GM18873 (cell line): Measurements from ENCODE around the gene ZBTB20.

Experiments used
- ATAC-seq: cut with Tn5 transposase; IDR thresholded peaks from one replicate; pipeline ENCODE4 v1.9.1; 2021; ENCODE audit warnings: mild to moderate bottlenecking, moderate library complexity, moderate number of reproducible peaks; ENCODE audit not compliant: unreplicated experiment, low FRiP score

The ZBTB20 gene

DNA sequence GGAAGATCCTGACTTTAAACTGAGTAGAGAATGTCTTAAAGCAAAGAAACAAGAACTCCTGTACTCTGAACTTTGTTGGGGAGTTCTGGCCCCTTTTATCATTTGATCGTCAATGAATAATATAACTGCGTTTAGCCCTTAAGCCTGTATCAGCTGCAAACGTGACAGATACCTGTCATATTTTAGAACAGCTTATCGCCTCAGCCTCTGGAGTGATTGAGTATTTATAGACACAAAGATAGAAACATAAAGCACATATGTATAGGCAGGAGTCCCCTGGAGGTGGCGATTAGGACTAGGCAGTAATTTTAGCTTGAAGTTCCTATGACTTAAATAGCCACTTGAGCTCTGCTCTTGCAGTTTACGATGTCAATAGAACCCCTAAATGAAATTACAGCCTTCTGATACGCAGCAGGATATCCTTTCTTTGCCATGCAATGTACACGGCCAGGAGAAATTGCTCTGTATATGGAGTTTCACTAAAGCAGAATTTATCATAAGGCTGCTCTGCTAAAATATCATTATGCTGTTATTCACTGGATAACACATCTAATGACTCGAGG lies 531.5 kb downstream of the ZBTB20 start:
- no peak for ATAC-seq

DNA sequence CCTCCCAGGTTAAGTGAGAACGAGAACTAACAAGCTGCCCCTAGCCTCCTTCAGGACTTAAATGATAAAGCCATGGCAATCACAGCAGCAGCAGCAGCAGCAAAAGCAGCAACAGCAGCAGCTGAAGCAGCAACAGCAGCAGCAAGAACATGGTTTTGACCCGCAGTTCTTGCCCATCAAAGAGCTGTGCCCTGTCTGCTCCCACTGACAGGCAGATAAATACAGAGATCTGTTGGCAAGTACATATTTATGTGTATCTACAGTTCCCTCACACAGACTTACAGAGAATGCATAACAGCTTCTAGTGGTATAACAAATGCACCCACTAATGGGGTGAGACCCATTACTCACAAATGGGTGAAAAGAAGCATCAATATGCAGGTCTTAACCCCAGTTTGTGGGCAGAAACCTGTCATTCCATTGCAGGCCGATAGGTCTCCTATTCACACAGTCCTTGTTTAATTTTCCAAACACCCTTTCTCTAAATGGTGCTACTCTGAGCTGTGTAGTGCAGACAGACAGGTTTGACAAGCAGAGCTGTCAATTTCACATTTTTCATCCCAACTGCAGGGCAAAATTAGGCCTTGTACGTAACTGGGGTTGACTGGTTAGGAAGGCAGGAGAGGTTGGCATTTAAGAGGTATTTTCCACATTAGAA lies 537.0 kb downstream of the ZBTB20 start:
- ATAC-seq: no peak

DNA sequence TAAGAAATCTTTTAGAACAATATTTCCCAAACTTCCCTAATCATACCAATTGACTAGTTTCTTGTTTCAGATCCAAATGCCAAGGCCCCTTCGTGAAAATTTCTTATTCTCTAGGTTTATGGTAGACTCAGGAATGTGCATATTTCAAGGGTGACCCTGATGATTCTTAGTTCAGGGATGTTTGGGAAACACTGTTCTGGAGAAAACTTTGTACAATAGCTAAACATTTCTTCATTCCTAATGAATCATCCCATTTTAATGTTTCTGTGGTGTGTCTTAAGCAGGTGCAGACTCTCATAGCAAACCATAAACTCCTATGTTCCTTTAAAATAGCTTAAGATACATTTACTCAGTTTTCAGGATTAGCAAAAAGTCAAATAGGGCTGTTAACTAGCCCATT lies 538.8 kb downstream of the ZBTB20 start:
- ATAC-seq: no peak

DNA sequence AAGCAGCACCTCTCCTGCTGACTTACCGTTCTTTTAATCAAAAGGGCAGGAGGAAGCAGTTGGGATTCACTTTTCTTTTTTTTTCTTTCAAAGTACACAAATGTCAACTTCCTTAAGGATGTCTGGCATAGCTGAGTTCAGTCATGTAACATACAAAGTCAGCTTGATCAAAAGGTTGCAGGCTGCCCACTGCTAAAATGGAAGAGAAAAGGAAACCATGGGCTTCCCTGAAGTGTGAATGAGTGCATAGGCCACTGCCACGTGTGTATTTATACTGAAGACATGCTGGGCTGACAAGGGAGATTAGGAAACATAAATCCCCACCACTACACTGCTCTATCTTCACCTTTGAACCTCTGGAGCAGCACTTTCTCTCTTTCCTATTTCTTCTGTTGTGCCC lies 540.8 kb downstream of the ZBTB20 start:
- no peak for ATAC-seq

DNA sequence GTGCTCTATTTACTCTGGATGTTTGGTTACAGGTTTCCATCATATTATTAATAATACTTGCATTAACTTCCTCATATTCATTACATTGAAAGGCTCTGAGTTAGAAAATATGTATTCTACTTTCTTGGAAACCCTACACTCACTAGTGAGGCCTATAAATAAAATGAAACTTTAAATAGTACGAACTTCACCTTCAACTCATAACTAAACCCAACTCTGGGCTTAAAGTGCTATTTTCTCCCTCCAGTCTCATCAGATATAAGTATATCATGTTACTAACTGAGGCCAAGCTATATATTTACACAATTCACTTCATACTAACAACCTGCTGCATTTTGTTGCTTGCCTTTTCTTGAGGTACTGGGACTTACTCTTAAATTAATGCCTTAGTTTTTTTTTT lies 546.5 kb downstream of the ZBTB20 start:
- ATAC-seq: no peak

DNA sequence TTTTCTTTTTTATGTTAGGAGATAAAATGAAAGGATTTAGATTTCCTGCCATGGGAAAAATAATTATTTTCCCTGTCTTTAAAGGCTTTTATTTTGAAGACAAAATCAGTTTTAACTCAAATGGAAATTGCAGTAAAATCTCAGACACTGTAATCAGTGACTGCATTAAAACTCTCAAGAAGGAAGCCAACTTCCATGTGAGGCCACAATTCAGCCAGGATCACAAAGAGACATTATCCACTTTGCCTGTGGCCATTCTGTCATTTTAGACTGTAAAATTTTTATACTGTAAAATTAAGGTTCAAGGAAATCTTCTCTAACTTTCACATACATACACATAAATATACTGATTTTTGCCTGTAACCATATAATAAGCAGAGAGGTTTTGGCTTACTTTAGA lies 549.2 kb downstream of the ZBTB20 start:
- no peak for ATAC-seq

DNA sequence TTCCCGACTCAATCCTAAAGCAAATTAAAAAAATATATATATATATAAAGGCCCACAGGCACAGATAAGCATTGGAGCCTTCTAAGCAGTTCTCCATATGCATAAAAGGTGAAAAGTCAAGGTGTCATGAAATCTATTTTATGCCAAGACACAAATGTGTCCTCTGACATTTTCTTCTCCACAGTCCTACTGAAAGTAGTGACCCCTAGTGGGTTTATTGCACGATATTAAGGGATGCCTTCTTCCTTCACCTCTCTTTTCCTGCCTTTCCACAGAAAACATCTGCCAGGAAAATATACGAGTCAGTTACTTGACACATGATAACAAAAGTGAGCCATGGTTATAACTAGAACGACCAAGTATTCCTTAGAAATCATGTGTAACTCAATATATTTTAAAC lies 550.1 kb downstream of the ZBTB20 start:
- no peak for ATAC-seq

DNA sequence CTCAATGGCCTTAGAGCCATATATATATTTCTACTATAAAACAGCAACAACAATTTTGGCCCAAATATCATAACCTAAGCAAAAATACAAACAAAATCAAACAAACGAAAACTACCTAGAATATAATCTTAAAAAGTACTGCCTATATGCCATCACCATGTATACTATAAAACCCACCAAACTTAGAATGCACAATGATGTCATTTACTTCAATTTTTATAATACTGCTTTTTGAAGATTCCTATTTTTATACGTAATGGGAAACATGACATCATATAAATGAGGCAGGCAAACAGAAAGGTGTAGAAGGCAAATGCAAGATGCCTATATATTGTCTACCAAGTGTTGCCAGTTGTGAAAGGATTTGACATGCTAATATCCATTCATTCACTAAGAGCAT lies 550.9 kb downstream of the ZBTB20 start:
- ATAC-seq: no peak

DNA sequence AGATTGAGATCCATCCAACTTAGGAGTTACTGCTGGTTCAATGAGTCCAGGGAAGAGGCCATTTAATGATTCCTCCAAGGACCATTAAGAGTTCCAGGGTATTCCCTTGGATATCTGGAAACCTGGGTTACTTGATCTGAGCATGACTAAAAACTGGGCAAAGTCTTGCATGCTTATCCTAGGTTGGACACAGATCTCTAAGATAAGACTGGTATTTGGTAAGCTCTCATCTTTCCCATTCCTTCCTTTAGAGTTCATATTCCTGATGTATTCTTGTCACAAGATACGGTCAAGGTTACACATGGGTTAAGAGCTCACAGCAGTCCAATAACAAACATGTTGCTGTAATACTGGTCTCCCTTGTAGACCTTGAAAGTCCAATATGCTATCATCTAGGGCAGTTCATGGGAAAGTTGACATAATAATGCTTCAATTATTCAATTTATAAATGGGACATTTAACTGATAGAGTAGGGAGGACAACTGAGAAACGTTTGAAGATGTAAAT lies 551.5 kb downstream of the ZBTB20 start:
- ATAC-seq: no peak

DNA sequence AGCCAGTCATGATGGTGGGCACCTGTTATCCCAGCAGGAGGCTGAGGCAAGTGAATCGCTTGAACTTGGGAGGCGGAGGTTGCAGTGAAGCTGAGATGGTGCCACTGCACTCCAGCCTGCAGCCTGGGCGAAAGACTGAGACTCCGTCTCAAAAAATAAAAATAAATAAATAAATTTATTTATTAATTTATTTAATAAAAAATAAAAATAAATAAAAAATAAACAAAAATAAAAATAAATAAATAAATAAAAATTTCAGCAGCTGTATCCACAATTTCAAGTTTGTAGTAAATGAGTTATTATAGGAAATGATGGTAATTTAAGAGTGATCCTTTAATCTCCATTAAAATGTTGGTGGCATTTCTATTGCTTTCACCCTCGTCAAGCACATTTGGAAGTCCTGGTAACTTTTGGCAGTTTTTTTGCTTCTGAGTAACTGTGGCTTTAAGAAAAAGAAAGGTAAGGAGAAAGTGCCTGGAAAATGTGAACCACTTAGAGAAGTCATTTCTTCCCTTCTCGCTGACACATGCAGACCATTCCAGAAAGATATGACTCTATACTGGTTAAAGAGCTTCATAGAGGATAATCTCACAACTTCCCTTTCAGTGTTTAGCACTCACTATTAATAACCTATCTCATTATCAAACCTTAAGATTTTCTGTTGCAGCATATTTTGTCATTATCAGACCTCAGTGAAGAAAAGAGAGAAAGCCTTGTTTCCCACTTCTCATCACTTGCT lies 556.6 kb downstream of the ZBTB20 start:
- no peak for ATAC-seq

DNA sequence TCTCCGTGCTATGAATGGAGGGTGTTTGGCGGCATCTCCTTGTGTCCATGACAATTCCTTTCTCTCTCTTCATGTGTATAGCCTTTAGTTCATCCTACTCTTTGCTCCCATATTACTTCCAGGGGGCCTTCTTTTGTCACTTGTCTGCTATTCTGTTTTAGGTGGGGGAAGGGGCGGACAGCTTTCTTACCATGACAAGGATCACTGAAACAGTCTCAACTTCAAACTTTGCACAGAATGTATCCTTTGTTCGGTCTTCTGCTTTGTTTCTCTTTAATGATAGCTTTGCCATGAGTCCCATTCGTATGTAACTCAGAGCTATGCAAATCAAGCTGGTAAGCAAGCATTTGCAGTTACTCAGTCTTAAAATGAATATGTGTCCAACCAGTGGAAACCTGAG lies 559.1 kb downstream of the ZBTB20 start:
- no peak for ATAC-seq

DNA sequence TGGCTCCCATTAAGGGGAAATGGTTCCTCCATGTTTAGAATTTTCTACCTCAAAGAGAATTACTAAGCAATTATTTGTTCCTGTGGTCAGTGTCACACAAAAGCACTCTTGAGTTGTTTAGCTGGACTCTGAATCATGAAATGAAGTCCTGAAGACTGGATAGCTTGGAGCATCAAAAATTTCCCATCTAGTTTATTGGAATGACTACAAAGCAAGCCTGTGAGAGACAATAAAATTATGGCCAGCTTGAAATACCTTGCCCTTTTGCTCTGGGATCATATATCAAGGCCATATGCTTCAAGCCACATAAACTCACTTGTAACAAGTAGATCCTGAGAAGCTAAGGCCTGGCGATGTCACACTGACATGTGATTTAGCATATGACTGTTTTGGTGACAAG lies 561.0 kb downstream of the ZBTB20 start:
- ATAC-seq: no peak

DNA sequence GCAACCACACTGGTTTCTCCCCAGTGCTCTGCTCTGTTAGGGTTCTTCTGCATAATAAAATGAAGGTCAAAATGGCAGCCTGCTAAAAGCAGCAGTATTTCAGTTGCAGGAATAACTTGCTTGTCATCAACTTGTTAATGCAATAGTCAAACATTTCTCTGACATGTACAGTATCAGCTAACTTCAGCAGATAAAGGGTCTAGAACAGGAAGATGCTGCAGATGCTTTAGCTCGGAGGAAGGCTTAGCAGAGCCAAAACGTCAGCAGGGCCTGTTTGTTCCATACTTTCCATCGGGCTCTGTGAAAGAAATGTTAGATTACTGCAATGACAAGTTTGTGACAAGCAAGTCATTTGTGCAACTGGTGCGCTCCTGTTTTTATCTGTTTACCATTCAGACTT lies 561.4 kb downstream of the ZBTB20 start:
- no peak for ATAC-seq

DNA sequence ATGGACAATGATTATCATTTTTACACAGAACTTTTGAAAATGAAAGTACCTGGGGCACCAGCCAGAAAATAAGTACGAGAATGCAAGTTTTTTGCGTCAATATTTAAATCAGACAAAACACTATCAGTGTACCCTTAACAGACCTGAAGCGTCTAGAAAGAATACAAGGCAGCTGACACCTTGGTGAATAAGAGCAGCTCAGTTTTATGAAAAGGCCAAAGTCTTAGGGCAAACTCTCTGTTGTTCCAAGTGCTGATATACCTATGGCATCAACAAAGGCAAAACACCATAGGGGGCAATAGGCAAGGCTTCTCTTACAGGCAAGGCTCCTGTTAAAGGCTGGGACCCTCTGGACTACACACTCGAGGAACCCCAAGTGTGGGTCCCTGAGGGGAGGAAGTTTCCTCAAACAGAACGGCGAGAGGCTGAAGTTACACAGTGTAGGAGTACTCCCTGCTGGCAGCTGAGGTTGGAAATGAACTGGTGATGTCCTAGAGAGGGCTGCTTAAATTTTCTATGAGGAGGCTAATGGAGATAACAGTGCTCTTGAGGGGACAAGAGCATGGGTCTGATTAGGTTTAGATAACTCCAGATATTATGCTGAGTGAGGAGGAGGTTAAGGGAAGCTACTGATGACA lies 562.2 kb downstream of the ZBTB20 start:
- no peak for ATAC-seq

DNA sequence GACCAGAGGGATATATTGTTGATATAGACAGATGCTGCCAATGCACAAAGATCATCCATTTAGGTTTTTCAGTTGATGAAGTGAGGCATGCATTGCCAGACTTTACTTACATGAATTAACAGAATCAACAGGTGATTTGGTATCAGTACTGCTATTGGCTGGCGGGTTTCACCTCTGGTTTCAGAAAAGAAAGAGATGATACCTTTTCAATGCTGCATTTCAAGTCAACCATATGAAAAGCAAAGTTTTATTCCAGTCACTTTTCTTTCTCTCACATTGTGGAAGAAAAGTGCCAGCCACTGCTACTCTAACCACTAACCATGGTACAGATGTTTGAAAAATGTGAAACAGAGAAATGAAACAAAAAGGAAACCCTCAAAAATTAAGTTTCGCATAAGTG lies 564.2 kb downstream of the ZBTB20 start:
- peak; percentile 90 for ATAC-seq

DNA sequence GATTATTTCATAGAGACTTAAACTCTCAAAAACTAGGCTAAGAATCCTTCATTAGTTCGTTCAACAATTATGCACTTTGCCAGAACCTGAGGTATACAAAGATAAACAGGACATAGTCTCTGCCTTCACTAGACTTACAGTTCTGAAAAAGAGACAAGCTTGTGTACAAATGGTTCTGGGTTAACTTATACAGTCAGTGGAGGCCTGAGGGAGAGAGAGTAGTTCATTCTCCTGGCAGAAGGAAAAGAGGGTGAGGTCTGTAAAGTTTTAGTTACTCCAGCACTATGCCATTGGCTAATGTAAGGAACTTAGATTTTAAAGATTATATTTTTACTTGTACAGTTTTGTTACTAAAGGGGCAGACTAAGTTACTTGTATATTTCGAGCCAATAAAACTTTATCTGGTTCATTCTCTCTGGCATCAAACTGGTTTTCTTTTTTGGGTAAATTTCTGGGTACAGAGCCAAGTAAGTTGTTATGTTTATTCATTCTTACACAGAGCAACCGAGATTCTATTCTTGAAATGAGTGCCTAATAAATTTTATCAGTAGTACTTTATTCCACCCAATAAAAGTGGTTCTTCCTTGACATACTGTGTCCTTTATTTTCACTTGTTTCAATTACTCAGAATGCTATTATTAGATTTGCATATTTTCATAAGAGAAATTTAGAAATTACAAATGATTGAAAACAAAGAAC lies 574.6 kb downstream of the ZBTB20 start:
- ATAC-seq: no peak

DNA sequence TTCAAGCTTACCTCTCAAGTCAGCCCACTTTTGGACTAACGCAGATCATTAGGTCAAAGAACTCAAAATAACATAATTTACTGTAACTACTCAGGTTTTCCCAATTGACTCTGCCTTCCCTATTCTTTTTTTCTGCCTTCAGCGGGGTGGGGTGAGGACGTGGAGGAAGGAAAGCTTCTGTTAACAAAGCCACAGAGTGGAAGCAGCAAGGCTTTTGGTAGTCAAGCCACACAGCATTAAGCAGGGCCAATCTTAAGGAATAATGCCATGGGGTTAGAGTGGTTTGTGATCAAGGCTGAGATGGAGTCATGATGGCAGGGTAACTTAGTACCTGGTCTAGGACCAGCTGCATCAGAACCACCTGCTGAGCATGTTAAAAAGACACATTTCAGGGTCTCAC lies 575.7 kb downstream of the ZBTB20 start:
- no peak for ATAC-seq

DNA sequence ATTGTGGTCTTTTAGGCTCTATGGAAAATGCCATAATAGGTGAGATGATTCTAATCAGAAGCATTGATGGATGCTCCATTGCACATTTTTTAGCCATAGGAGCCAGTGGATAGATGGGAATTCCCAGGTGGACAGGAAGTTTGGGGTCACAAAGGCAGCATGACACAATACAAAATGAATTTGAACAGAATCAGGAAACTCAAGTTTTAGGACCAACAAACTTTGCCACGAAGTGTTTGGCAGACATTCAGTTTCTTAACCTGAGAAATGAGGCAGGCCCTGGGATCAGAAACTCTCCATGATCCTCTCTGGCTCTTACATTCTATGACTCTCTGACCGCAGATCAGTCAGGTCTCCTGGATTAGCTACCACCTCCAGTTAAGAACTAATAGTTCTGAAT lies 577.9 kb downstream of the ZBTB20 start:
- no peak for ATAC-seq

DNA sequence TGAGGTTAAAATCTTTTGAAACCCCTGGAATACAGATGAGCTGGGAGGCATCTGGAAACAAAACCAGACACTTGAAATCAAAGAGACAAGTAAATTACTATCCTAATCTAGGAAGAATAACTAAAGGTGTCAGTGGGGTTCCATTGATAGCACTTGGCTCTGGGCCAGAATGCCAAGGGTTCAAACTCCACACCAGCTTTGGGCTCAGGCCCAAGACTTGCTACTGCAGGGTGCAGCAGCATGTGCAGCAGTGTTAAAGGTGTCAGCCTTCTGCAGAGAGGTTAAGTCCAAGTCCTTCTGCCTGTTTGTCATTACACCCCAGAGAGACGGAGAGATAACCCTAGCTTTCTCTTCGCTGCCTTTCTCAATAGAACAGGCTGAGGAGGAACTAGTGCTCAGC lies 579.3 kb downstream of the ZBTB20 start:
- ATAC-seq: no peak

DNA sequence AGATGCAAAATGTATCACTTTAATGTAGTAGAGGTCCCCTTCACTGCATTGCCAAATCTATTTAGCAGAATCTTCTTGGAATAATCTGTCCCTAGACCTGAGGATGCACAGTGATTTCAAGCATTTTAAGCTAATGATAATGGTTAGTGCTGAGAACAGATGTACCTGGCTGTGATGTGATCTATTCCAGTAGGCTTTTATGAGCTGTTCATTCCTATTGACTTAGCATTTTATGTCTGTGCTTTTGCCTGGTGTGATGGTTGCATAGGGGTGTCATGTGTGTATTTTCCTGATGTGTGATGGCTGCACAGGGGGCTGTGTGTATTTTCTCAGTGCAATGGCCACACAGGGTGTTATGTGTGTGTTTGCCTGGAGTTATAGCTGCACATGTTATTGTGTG lies 580.3 kb downstream of the ZBTB20 start:
- ATAC-seq: peak; percentile 16
